Peyer's patch (tissue), 4 donors: ENCODE data around the gene SUMO3. TPM values are rescaled to one million over a fixed set of nuclear protein-coding genes. Genes with fewer than 3 reads are reported as not detected.

Source experiments
- DNase-seq, 3 donors: peaks; one replicate each; pipeline ENCODE4 v3.0.0-alpha.2; 2017 to 2019
- H3K27ac ChIP-seq, 4 donors: fragments of 200-600 bp; sonication (generic); one replicate each; pipeline ENCODE4 v1.5.1; 2016 to 2019
- H3K27me3 ChIP-seq, 2 donors: fragments of 200-600 bp; sonication (generic); one replicate each; pipeline ENCODE4 v1.5.1; 2019
- H3K36me3 ChIP-seq, 3 donors: fragments of 200-600 bp; sonication (generic); one replicate each; pipeline ENCODE4 v1.5.1; 2016 to 2019
- H3K4me1 ChIP-seq, 4 donors: fragments of 200-600 bp; sonication (generic); one replicate each; pipeline ENCODE4 v1.5.1; 2016 to 2019
- H3K4me3 ChIP-seq, 4 donors: fragments of 200-600 bp; sonication (generic); 1 replicate in 3 of 4; 2 replicates in 1 of 4; pipeline ENCODE4 v1.5.1; 2016 to 2019; ENCODE audit warnings: mild to moderate bottlenecking in 1 of 4
- H3K9me3 ChIP-seq, 4 donors: fragments of 200-600 bp; sonication (generic); one replicate each; pipeline ENCODE4 v1.5.1; 2016 to 2019; ENCODE audit warnings: mild to moderate bottlenecking in 1 of 4
- POLR2A ChIP-seq, 2 donors: fragments of 450-650 bp; IDR thresholded peaks; one replicate each; pipeline ENCODE4 v1.5.1; 2017; ENCODE audit warnings: antibody characterized with exemption in 2 of 2, mild to moderate bottlenecking in 2 of 2, moderate library complexity in 2 of 2
- total RNA-seq, 4 donors: library from RNA; depleted of rRNA; stranded (reverse); fragments of >200 nt; gene quantifications; one replicate each; pipeline ENCODE4 v1.1.0, GENCODE V29; 2016
- TF ChIP-seq, protein P1 (sequence below), 6 experiments: fragments of 450-650 bp in 4 of 6; fragments of 200-600 bp in 2 of 6; sonication (generic) in 1 of 6; IDR thresholded peaks; one replicate each; pipeline ENCODE4 v1.5.1; 2017 to 2019; ENCODE audit warnings: antibody characterized with exemption in 6 of 6, mild to moderate bottlenecking in 3 of 6, moderate library complexity in 1 of 6

The SUMO3 gene
- 10 to 100 TPM; 42.6 to 57.6 (median 49.8) TPM for total RNA-seq

GRCh38 chr21:44817914-44818639 is at the start of gene SUMO3:
TSS of gene SUMO3 (minus strand) at chr21:44818062. CDS start at chr21:44817968, 94 bp downstream.
- TF ChIP-seq, protein P1, sequence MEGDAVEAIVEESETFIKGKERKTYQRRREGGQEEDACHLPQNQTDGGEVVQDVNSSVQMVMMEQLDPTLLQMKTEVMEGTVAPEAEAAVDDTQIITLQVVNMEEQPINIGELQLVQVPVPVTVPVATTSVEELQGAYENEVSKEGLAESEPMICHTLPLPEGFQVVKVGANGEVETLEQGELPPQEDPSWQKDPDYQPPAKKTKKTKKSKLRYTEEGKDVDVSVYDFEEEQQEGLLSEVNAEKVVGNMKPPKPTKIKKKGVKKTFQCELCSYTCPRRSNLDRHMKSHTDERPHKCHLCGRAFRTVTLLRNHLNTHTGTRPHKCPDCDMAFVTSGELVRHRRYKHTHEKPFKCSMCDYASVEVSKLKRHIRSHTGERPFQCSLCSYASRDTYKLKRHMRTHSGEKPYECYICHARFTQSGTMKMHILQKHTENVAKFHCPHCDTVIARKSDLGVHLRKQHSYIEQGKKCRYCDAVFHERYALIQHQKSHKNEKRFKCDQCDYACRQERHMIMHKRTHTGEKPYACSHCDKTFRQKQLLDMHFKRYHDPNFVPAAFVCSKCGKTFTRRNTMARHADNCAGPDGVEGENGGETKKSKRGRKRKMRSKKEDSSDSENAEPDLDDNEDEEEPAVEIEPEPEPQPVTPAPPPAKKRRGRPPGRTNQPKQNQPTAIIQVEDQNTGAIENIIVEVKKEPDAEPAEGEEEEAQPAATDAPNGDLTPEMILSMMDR (IDR thresholded peaks at IDR 0.05): no peak
- peak; percentile 79 to 97 for TF ChIP-seq POLR2A (IDR thresholded peaks at IDR 0.05)
- Histone ChIP-seq H3K27ac (peak within 1 kb of the TSS; percentile 90 to 96 (median 93)), H3K27me3 (no peaks in the 10 kb centered on the region), H3K9me3 (peaks cover 0 to 8% (median 3%) of the 10 kb centered on the region in 4 donors), H3K36me3 (peaks cover 0 to 8% (median 0%) of the 10 kb centered on the region in 3 donors), H3K4me3 (peak within 1 kb of the TSS; percentile 84 to 92 (median 88)), H3K4me1 (peaks cover 4 to 15% (median 10%) of the 10 kb centered on the region in 4 donors)
- peak; percentile 78 to 91 (median 90) for DNase-seq

DNA sequence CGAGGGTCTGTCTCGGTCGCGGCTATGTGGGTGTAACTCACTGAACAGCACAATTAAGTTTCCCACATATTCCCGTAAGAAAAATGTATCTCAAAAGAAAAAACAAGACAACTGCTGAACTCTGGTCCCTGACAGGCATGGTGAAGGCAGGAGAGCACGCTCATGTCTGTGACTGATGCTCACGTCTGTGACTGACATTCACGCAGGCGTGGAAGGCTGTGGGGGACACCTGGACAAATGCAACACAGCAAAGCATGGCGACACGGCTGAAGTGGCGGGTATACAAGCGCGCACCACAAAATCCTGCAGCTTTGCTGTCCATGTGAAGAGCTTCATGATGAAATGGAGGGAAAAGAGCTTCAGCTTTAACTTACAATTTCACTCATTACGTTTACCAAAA is 49.6 kb upstream of the SUMO3 start:
- no peak overlapping the region for H3K27ac ChIP-seq
- peak in 1 of 3 donors; percentile 37 for DNase-seq
- peaks cover 0 to 27% (median 0%) of the 10 kb centered on the region in 3 donors for H3K36me3 ChIP-seq
- H3K9me3 ChIP-seq: no peaks in the 10 kb centered on the region
- H3K27me3 ChIP-seq: no peaks in the 10 kb centered on the region
- H3K4me3 ChIP-seq: no peak overlapping the region
- peaks cover 4 to 56% (median 27%) of the 10 kb centered on the region in 4 donors for H3K4me1 ChIP-seq
- TF ChIP-seq, protein P1 (IDR thresholded peaks at IDR 0.05): no peak
- TF ChIP-seq POLR2A (IDR thresholded peaks at IDR 0.05): no peak

- DNase-seq: peak in 1 of 3 donors; percentile 5
- Histone ChIP-seq H3K27ac (peak overlapping the region in 1 of 4 donors; percentile 54), H3K4me1 (peaks cover 4 to 49% (median 23%) of the 10 kb centered on the region in 4 donors)
These were observed 48.9 kb upstream of the SUMO3 start for GRCh38 chr21:44866780-44867179.

GRCh38 chr21:44865561-44866280 is 47.9 kb upstream of the SUMO3 start:
- DNase-seq: peak in 2 of 3 donors; percentile 63 to 77
- peak in 1 of 2 donors; percentile 26 for TF ChIP-seq POLR2A (IDR thresholded peaks at IDR 0.05)
- TF ChIP-seq, protein P1 (IDR thresholded peaks at IDR 0.05): no peak
- Histone ChIP-seq H3K4me1 (peaks cover 4 to 39% (median 21%) of the 10 kb centered on the region in 4 donors), H3K27ac (peak overlapping the region in 3 of 4 donors; percentile 16 to 54 (median 21)), H3K4me3 (no peak overlapping the region), H3K9me3 (no peaks in the 10 kb centered on the region), H3K27me3 (no peaks in the 10 kb centered on the region), H3K36me3 (peaks cover 0 to 39% (median 0%) of the 10 kb centered on the region in 3 donors)

More at GRCh38 chr21:44866780-44867179, 48.9 kb upstream of the SUMO3 start:
- Histone ChIP-seq H3K36me3 (peaks cover 0 to 29% (median 0%) of the 10 kb centered on the region in 3 donors), H3K9me3 (no peaks in the 10 kb centered on the region), H3K4me3 (no peak overlapping the region), H3K27me3 (no peaks in the 10 kb centered on the region)
- TF ChIP-seq POLR2A (IDR thresholded peaks at IDR 0.05): no peak
- TF ChIP-seq, protein P1 (IDR thresholded peaks at IDR 0.05): no peak

DNA sequence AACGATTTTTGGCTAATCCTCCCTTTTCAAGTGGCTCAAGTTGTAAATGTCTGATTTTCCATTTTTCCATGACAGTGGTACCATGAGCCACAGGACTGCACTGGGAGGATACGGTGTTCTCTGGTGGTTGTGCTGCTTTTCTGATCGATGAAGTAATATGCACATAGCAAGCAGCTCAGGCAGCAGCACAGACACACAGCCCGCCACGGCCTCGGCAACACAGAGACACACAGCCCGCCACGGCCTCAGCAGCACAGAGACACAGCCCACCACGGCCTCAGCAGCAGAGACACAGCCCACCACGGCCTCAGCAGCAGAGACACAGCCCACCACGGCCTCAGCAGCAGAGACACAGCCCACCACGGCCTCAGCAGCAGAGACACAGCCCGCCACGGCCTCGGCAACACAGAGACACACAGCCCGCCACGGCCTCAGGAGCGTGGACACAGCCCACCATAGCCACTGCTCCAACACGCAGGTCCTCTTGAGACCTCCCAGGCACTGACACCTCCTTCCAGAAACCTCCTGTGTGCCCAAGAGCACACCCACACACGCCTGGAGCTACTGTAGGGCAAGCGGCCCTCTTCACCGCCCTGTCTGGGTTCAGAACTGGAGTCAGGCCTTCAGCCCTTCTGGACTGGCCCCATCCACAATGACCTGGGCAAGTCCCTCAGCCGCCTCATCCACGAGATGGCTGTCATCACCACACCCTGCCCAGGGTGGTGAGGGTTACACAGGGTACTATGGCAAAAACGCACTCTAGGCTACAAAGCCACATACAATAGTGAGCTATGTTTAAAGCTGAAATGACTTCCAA is 45.2 kb upstream of the SUMO3 start:
- Histone ChIP-seq H3K4me1 (peaks cover 0 to 15% (median 14%) of the 10 kb centered on the region in 4 donors), H3K9me3 (no peaks in the 10 kb centered on the region), H3K27ac (no peak overlapping the region), H3K27me3 (no peaks in the 10 kb centered on the region), H3K4me3 (no peak overlapping the region), H3K36me3 (peaks cover 0 to 66% (median 0%) of the 10 kb centered on the region in 3 donors)
- TF ChIP-seq, protein P1 (IDR thresholded peaks at IDR 0.05): no peak
- no peak for TF ChIP-seq POLR2A (IDR thresholded peaks at IDR 0.05)
- DNase-seq: peak in 1 of 3 donors; percentile 37
